GM04504 (cell line): ENCODE results near the gene CDC34.
A peak's percentile ranks its signal among the peaks of the same experiment; 100 is the strongest.

Experiments used
- DNase-seq: peaks from one replicate; pipeline ENCODE4 v3.0.0-alpha.2; 2012; ENCODE audit warnings: low read depth

The CDC34 gene

GRCh38 chr19:531753-532560, at the start of gene CDC34:
TSS of gene CDC34 (plus strand) at chr19:531760. CDS start at chr19:531932, 172 bp downstream.
- no peak for DNase-seq

GRCh38 chr19:482186-483041, 49.1 kb upstream of the CDC34 start:
- DNase-seq: no peak

- no peak for DNase-seq
Observed at GRCh38 chr19:483332-484072, 48.1 kb upstream of the CDC34 start.

GRCh38 chr19:484494-484893, 47.1 kb upstream of the CDC34 start:
- DNase-seq: no peak

- DNase-seq: no peak
Observed at GRCh38 chr19:485077-485476, 46.5 kb upstream of the CDC34 start.

GRCh38 chr19:485583-486236, 45.9 kb upstream of the CDC34 start:
- no peak for DNase-seq

- DNase-seq: peak; percentile 88
Observed at GRCh38 chr19:488505-489417, 42.8 kb upstream of the CDC34 start.

- peak; percentile 28 for DNase-seq
Observed at GRCh38 chr19:489418-490196, 42.0 kb upstream of the CDC34 start.

GRCh38 chr19:491146-491741, 40.3 kb upstream of the CDC34 start:
- no peak for DNase-seq

- DNase-seq: no peak
Observed at GRCh38 chr19:492091-492531, 39.4 kb upstream of the CDC34 start.

- DNase-seq: no peak
Observed at GRCh38 chr19:493391-494170, 38.0 kb upstream of the CDC34 start.

GRCh38 chr19:494171-495080, 37.1 kb upstream of the CDC34 start:
- DNase-seq: no peak

- DNase-seq: no peak
Observed at GRCh38 chr19:495081-495401, 36.5 kb upstream of the CDC34 start.

- no peak for DNase-seq
Observed at GRCh38 chr19:495402-496111, 36.0 kb upstream of the CDC34 start.

GRCh38 chr19:496112-496665, 35.4 kb upstream of the CDC34 start, which contains the start of gene MADCAM1:
TSS of gene MADCAM1 (plus strand) at chr19:496486. CDS start at chr19:496500, 14 bp downstream.
- DNase-seq: no peak

GRCh38 chr19:496986-497385, 34.6 kb upstream of the CDC34 start:
- no peak for DNase-seq

GRCh38 chr19:497491-497868, 34.1 kb upstream of the CDC34 start:
- no peak for DNase-seq
